Uterus (tissue), 2 donors: ENCODE data around the gene ANGEL1.

ENCODE experiments used
- CTCF ChIP-seq, 4 experiments: fragments of 200-600 bp in 2 of 4; fragments of 450-650 bp in 2 of 4; sonication (generic) in 2 of 4; IDR thresholded peaks; one replicate each; pipeline ENCODE4 v1.5.1; 2016 to 2019; ENCODE audit warnings: antibody characterized with exemption in 4 of 4, mild to moderate bottlenecking in 2 of 4, moderate library complexity in 1 of 4
- POLR2A ChIP-seq, 2 donors: fragments of 450-650 bp; IDR thresholded peaks; one replicate each; pipeline ENCODE4 v1.6.1; 2016; ENCODE audit warnings: antibody characterized with exemption in 2 of 2, mild to moderate bottlenecking in 1 of 2, moderate library complexity in 1 of 2

- no peak for TF ChIP-seq POLR2A (IDR thresholded peaks at IDR 0.05)
- no peak for TF ChIP-seq CTCF (IDR thresholded peaks at IDR 0.05)
Observed at GRCh38 chr14:76836029-76836630, 23.4 kb upstream of the ANGEL1 start.
